Measurements from ENCODE around the gene BRD1.
"Not testable (repeated sequence)": the region's sequence is repeated elsewhere in the genome, so short reads cannot be mapped to it uniquely, and the experiment has no call there.

Gene BRD1

DNA sequence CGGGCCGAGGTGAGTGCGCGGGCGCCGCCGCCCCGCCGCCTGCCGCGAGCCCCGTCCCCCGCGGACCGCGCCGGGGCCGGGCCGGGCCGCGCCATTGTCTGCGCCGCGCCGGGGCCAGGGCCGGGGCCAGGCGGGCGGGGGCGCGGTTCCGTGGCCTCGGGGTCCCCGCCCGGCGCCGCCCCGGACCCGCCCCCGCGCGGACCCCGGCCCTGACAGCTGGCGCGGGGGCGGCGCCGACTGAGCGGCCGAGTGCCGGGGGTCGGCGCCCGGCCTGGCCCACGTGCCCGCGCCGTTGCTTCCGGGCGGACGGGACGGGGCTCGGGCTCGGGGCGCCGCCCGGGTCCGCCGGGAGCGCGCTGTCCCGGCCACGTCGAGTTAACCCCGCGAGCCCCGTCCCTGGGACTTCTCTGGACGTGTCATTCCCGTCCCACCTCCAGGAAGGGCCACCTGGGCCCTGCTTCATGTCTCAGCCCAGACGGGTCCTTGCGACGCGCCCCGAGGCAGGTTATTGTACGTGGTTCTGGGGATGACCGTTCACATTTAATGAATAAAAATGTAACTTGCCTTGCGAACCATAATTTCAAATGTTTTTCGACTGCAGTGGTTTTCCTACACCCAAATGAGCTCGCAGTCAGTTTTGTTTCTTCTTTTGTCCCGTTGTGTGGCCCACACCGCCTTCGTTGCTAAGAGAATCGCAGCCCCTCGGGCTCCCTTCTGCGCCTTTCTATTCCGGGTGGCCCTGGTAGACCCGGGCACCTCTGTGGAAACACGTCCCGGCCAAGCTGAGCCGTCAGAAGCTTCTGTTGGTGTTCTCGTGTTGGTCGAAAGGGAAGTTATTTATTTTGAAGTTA, 26.5 kb upstream of the BRD1 start:
- no peak for DNase-seq (ENCODE audit: low read depth in 2 of 2)

DNA sequence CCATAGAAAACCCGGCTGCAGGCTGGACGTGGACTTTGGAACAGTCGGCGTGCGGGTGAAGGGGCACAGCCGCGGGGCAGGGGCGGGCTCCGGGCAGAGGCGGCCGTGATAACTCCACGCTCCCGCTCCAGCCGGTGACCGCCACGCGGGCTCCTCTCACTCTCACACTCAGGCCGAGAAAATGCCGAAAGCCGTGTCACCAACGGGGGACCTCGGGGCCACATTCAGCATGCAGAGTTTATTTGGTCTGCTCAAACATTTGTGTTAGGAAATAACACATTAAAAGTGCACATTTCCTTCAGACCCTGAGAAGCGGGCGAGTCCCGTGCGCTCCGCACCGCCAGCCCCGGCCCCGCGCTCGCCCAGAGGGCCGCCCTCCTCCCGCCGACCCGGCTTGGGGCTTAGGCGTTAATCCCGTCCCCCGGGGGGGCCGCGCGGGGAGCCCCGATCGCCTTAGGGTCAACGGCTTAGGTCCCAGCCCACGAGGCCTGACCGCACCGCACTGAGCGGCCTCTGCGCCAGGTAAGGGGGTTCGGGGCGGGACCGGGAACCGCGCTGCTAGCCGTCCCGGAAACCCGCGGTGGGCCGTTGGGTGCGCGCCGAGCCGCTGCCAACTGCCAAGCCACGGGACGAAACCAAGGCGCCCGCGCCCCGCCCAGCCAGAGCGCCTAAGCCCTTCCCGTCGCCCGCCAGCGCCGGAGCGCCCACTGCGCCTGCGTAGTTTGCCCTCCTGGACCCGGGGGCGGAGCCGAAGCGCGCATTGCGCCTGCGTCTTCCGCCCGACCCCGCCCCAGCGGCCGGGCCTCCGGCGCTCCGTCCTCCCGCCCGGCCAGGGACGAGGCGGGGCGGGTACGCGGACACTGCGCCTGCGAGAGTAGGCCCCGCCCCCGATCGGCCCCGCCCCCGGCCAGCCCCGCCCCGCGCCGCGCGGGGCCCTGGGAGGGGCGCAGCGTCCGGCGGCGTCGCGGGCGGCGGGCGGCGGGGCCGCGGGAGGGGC, 25.5 kb upstream of the BRD1 start, which contains the start of gene ZBED4:
ZBED4 (plus strand) TSS at position 947 of the 997 bp plus-strand sequence. CDS start 29,819 bp downstream, outside the sequence.
- DNase-seq (ENCODE audit: low read depth in 2 of 2), result peak; percentile 97 to 98

DNA sequence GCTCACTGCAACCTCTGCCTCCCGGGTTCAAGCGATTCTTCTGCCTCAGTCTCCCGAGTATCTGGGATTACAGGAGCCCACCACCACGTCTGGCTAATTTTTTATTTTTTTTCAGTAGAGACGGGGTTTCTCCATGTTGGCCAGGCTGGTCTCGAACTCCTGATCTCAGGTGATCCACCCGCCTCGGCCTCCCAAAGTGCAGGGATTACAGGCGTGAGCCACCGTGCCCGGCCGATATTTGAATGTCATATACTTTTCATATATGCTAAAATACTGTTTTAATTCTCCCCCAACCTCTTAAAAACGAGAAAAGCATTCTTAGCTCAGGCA, 24.9 kb upstream of the BRD1 start:
- not testable (repeated sequence) for DNase-seq (ENCODE audit: low read depth in 2 of 2)

DNA sequence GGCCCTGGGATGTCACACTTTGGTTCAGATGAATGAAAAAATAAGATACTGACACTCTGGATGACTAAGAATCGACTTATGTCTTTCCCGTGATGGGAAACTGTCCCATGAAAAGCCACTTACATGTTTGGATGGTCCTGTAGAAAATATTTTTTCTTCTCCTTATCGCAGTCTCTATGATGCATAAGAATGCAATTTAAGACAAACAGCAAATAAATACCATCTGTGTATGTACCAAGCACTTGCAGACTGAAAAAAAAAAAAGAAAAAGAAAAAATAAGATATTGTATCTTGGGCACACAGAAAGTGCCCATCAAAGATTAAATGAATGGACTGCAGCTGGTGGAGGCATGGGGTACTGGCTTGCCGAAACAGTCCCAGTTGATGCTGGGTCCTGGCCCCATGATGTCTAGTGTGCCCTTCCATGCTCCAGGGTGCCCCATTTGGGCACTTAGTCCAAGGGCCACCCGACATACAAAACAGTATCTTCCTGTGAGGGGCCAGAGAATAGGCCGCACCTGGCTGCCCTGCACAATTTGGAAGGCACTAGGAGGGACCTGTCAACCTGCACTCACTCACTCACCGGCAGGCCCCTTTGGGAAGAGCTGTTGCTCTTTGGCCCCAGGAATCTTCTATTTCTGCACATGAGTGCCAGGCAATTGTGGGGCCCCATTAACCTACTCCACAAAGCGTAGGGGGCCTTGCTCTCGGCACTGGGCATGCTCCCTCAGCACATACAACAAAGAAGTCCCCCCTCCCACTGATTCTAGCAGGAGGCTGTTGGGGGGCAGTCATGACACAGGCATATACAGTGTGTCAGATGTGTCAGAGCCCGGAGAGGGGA, 23.5 kb upstream of the BRD1 start:
- DNase-seq (ENCODE audit: low read depth in 2 of 2), result no peak

DNA sequence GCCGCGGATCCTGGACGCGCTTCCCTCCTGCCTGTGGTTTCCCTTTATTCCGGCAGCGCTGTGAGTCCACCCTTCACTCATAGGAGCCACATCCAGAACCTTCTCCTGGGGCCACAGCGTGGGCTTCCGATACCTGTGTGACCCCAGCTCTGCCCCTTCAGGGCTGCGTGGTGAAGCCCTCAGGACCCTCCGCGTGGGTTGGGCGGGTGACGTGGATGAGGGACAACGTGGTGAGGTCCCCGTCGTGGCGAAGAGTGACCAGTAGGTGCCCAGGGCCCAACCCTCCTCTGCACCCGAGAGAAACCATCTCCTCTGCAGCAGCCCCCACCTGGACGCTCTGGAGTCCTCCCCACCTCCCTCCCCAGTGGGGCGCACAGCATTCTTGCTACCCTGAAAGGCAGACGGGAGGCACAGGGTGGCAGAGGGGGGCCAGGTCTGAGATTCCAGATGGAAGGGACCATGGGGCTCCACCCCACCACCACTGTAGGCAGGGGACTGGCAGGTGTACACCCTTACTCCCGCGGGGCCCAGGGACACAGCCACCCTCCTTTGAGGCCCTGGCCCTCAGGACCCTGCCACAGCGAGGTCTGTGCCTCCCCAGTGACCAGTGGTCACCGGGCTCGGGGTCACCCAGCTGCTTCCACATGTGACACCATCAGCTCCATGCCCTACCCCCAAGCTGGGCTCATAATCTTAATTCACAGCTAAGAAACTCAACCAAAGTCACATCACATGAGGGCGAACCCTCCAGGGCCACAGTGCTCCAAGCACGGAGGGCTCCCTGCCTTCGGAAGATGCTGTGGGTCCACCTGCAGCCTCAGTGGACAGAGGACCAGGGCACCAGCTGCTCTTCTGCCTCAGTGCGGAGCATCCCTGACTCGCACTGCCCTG, 22.6 kb upstream of the BRD1 start:
- no peak for DNase-seq (ENCODE audit: low read depth in 2 of 2)

DNA sequence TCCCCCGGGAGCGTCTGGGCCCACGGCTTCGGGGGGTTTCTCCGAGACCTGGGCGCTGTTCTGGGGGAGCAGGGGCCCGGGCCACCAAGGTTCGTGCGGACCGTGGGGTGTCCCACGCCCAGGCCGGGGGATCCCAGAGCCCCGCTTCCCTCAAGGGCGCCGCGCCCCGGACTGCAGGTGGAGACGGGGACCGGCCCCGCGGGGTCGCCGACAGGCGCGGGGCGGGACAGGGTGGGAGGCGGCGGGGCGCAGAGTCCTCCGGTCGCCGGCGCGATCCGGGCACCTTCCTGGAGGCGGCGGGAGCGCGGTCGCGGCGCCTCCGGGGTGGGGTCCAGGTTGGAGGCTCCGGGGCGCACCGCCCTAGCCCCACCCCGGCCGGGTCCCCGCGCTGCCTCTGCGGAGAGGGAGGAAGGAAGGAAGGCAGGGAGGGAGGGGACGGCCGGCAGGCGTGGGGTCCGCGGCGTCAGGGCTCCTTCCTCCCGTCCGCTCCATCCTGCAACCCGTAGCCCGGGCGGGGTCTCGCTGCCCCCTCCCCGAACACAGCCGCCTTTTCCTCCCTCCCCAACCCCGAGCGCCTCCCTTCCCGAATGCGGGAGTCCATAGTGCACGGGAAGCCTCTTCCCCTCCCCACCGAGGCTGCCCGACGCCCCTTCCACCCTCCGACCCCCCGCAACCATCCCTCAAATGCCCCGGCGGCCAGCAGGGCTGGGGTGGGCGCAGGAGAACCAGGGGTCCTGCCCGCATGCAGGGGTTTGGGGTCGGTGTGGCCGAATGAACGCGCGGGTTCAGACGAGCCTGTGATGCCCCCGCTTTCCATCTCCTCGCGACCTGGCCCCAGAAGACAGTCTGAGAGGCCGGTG, 21.7 kb upstream of the BRD1 start:
- DNase-seq (ENCODE audit: low read depth in 2 of 2), result no peak

DNA sequence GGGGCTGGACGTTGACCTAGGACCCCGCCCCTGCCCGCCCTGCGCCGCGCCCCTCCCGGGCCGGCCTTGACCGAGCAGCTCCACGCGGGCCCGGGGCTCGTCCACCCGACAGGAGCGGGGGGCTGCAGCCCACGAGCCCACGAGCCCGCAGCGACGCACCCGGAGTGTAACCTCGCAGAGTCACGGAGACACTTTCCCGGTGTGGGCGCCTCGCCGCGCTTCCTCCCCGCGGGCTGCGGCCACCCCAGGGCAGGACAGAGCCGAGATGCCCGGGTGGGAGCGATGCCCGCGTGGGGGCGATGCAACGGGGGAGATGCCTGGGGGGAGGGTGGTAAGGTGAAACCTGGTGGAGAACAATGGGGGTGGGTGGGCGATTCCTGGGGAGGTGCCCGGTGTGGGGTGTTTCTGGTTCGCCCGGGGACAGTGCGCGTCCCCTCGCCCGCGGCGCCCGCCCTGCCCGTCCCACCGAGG, 21.1 kb upstream of the BRD1 start:
- no peak for DNase-seq (ENCODE audit: low read depth in 2 of 2)

DNA sequence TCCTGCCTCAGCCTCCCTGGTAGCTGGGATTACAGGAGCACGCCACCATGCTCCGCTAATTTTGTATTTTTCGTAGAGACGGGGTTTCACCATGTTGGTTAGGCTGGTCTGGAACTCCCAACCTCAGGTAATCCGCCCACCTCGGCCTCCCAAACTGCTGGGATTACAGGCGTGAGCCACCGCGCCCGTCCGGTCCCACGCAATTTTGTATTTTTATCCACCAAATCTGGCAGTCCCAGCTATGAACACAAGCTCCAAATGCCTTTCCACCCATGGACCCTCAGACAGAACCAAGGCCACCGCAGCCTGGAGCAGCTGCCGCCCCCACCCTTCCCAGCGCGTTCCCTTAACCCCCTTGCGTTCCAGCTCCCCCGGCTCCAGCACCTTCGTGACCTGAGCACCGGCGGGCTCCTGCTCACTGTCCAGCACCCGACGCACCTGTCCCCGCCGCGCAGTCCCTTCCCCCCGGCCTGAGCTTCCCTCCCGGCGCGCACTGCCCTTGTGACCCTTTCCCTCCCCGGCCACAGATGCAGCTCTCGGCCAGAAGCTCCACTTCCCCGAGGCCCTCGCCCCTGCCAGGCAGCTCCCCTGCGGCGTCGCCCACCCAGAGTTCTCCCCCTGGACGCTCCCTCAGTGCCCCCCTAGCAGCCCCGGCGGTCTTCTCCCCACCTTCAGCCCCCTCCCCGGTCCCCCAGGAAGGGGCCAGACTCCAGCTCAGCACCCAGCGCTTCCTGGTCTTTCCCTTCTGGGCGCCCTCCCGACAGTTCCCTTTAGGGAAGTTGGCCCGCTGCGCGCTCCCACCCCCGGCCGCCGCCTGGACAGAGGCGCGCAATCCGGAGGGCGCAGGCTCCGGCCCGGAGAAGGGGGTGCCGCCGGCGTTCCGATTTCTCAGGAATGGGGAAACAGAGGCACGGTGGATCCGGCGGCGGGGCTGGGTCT, 20.3 kb upstream of the BRD1 start:
- DNase-seq (ENCODE audit: low read depth in 2 of 2), result no peak

DNA sequence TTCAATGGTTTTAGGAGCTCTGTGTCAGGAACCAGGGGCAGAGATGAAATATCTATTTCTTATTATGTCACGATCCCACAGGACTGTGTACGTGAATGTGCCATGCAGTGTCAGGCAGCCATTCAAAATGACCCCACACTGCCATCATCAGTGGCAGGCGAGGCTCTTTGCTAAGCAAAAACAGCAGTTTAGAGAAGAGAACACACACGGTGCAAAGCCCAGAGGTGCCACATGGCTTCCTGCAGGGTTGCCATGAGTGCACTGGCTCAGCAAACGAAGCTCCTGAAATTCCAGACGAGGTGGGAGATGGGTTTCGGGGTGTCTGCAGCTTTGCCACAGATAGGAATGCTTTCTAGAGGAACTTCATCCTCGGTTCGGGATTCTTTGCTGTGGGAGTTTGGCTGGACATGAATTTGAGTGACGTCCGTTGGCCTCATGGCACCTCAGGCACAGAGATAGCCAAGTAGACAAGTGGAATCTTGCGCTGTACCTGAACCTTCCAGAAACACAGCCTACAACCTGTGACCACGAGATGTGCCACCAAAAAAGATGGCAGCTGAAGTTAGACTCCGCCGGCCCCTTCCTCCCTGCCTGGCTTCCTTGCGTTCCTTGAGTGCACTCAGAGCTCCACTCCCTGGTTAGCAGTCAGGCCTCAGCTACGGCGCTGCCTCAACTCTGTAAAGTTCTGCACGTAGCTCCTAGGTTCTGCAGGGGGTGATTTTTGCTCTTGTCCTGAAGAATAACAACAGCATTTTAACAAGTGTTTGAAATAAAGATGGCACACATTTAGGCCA, 18.2 kb upstream of the BRD1 start:
- DNase-seq (ENCODE audit: low read depth in 2 of 2), result no peak

DNA sequence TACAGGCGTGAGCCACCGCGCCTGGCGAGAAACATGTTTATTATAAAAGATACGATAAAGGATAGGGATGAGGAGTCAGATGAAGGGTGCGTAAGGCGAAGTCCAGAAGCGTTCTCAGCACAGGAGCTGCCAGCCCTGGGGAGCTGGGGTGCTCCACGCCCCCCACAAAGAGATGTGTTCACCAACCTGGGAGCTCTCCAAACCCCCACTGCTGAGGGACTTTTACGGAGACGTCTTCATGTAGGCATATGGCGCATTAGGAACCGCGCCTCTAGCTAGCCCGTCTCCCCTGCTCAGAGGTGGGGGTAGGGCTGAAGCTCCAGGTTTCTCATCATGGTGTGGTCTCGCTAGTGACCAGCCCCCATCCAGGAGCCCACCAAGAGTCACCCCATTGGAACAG, 17.6 kb upstream of the BRD1 start:
- DNase-seq (ENCODE audit: low read depth in 2 of 2), result no peak

DNA sequence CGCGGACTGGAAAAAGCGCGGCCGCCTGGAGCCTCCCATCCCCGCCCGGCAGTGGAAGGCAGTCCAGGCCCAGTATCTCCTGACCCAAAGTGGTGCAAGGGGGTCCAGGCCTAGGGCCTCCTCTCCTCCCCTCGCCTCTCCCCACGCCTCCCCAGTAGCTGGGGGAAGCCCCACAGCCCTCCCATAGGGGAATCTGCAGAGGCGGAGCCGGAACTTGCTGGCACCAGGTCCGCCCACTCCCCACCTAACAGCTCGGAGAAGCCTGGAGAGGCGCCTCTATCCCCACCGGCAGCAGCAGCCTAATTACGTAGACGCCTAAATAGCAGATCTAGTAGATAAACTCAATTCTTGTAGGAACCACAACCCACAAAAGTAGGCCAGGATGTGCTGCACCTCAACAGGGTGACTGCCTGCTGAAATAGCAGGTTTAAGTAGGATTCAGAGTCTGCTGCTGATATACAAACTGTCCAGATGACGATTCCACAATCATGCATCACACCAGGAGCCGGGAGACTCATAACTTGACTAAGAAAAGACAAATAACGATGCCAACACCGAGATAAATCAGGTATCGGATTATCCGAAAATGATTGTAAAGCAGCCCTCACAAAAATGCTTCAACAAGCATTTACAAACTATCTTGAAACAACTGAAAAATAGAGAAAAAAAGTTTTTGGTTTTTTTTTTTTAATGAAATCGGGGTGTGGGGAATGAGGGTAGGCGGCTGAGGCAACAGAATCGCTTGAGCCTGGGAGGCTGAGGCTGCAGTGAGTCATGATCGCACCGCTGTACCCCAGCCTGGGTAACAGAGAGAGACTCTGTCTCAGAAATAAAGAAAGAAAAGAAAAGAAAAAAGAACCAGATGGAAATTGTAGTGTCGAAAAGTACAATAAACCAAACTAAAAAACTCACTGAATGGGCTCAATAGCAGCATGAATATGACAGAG, 11.4 kb upstream of the BRD1 start:
- peak; percentile 79 to 80 for DNase-seq (ENCODE audit: low read depth in 2 of 2)

DNA sequence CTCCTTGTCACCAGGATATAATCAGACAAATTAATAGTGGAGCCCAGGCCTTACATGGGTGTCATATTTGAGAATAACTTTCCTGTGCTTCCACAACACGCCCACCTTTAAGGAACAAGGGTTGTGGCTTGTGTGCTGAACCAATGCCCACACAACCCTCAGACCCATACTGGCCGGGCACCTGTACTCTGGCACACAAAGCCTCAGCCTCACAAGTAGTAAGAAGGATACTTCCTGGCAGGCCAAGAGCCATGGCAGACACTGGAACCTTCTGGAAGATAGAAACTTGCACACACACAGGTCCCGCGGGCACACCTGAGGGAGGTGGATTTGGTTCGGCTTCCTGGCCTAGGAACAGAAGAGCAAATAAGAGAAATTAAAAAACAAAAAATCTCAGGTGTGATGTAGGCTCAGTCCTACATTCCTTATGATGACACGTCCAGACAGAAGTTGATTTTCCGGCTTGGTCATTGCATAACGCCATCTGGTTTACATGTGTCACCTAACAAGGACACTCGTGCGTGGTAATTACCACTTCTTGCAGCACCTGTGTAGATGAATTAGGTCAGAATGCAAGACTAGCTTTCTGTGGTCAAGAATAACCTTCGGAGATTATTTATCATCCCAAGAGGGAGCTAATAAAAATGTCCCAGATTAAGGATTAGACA, 5.8 kb upstream of the BRD1 start:
- no peak for DNase-seq (ENCODE audit: low read depth in 2 of 2)

DNA sequence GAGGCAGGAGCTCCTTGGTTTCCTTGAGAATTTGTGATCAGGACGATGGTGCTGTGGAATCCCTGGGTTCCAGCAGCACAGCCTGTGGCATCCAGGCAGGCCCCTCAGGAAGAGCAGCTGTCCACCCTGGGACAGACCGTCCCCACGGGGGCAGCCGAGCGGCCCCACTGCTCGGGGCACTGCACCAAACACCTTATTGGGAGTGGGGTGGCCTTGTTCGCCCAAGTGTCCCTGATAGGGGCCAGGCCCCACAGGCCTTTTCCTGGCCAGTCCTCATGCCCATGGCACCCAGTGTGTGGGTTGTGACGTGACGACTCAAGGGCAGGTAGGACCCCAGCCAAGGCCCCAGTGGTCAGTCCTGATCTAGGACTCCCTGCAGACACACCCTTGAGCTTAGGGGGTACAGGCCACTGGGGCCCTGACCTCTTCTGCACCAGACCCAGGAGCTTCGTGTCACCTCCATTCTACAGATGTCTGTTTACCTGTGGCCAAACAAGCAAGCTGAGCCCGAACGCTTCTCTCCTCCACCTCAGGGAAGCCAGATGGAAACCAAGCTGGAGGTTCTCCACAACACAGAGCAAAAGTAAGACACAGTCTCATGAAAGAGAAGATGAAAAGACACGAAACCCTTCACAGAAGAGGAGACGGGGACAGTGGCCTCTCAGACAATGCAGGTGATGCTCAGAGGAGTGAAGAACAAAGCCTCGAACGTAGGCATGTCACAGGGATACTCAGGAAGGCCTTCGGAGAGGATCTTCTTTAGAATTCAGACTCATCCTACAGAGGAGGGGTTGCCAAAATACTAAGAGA, 1.6 kb upstream of the BRD1 start:
- no peak for DNase-seq (ENCODE audit: low read depth in 2 of 2)

DNA sequence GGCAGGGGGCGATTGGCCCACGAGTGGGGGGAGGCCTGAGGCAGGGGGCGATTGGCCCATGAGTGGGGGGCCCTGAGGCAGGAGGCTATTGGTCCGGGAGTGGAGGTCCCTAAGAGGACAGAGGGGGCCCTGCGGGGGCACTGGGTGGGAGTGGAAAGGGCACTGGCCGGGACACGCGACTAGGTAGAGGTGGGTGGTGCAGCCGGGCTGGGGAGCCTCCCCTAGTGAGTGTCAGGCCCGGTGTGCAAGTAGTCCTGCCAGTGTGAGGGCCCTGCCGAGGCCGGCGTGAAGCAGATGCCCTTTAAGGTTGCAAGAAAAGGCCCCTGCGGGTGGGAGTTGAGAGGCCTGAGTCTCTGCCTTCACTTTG, 909 bp upstream of the BRD1 start:
- no peak for DNase-seq (ENCODE audit: low read depth in 2 of 2)

DNA sequence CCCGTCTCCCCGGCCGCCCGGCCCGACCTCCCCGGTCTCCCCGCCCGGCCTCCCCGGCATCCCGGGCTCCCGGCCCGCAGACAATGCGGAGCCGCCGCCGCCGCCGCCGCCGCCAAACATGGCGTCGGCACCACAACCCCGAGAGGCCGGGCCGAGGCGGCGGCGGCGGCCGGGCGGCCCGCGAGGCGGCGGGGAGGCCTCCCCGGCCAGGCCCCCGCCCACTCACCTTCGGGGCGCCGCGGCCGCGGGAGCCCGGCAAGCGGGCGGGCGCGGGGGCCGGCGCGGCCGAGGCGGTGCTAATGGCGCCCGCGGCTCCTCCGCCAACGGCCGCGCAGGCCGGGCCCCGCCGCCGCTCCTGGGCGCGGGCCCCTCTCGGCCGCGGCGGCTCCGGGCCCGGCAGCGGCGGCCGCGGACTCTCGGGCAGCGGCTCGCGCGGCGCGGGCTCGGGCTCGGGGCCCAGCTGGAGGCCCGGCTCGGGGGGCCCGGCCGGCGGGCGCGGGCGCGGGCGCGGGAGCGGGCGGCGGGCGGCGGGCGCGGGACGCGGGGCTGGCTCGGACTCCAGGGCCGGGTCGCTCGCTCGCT, 311 bp downstream of the BRD1 start:
- no peak for DNase-seq (ENCODE audit: low read depth in 2 of 2)
